Natural killer cell treated with Interleukin-12 subunit alpha and Interleukin-12 subunit beta and Interleukin-15 and Interleukin-18, amount 100 ng/mL, for 72 hours (primary cell): ENCODE measurements around the gene ADAMTS12. TPM values are rescaled to one million over a fixed set of nuclear protein-coding genes. Genes with fewer than 3 reads are reported as not detected.
"Not testable (repeated sequence)": the region's sequence is repeated elsewhere in the genome, so short reads cannot be mapped to it uniquely, and the experiment has no call there.

ENCODE experiments used
- ATAC-seq, 2 donors: fragments of 150-1000 bp; cut with Tn5 transposase in 1 of 2; sonication (Bioruptor Pico), chemical (Tn5 transposase) in 1 of 2; 2 replicates each; pipeline ENCODE4 v1.10.0; 2021
- DNase-seq: peaks from one replicate; pipeline ENCODE4 v3.0.0; 2022; ENCODE audit warnings: low spot score
- H3K27ac Mint-ChIP-seq, 2 donors: 1 replicate in 1 of 2; 2 replicates in 1 of 2; pipeline ENCODE4 v1.8.0; 2022; ENCODE audit warnings: mixed read lengths in 2 of 2, mild to moderate bottlenecking in 1 of 2, moderate library complexity in 1 of 2
- H3K27me3 Mint-ChIP-seq, 2 donors: 1 replicate in 1 of 2; 2 replicates in 1 of 2; pipeline ENCODE4 v1.8.0; 2022; ENCODE audit warnings: mixed read lengths in 2 of 2
- H3K36me3 Mint-ChIP-seq: one replicate; pipeline ENCODE4 v1.8.0; 2022; ENCODE audit warnings: mixed read lengths
- H3K4me1 Mint-ChIP-seq, 2 donors: 1 replicate in 1 of 2; 2 replicates in 1 of 2; pipeline ENCODE4 v1.8.0; 2022; ENCODE audit warnings: low read depth in 2 of 2, mixed read lengths in 2 of 2, mild to moderate bottlenecking in 1 of 2
- H3K4me3 Mint-ChIP-seq: one replicate; pipeline ENCODE4 v1.8.0; 2022; ENCODE audit warnings: mixed read lengths
- H3K9me3 Mint-ChIP-seq: 2 replicates; pipeline ENCODE4 v1.8.0; 2022; ENCODE audit warnings: mixed read lengths
- total RNA-seq, 2 donors: library from RNA; stranded (reverse); gene quantifications; one replicate each; pipeline ENCODE4 v1.2.3, GENCODE V29; 2022

The ADAMTS12 gene
- total RNA-seq, 2 donors from 2014 or later: not detected

GRCh38 chr5:33929925-33930690 is 38.3 kb upstream of the ADAMTS12 start:
- Mint-ChIP-seq H3K4me1 (no peaks in the 10 kb centered on the region), H3K27me3 (peaks cover 22 to 28% of the 10 kb centered on the region in 2 donors), H3K4me3 (no peak overlapping the region), H3K36me3 (no peaks in the 10 kb centered on the region), H3K9me3 (no peaks in the 10 kb centered on the region), H3K27ac (no peak overlapping the region)
- ATAC-seq: no peak
- no peak for DNase-seq

DNA sequence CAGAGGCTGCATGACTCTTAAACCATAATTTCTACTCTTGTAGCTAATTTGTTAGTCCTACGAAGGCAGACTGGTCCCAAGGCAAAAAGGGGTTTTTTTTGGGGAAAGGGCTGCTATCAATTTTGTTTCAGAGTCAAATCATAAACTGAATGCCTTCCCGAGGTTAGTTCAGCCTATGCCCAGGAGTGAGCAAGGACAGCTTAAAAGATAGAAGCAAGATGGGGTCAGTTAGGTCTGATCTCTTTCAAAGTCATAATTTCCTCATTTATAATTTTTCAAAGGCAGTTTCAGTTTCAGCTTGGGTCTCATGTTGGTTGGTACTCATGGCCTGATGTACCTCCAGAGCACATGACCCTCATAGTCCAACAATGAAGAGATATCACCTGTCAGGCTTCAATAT is 36.5 kb upstream of the ADAMTS12 start:
- Mint-ChIP-seq H3K4me3 (no peak overlapping the region), H3K9me3 (no peaks in the 10 kb centered on the region), H3K27me3 (peaks cover 26 to 27% of the 10 kb centered on the region in 2 donors), H3K27ac (no peak overlapping the region), H3K4me1 (no peaks in the 10 kb centered on the region), H3K36me3 (no peaks in the 10 kb centered on the region)
- ATAC-seq: no peak
- DNase-seq: no peak

DNA sequence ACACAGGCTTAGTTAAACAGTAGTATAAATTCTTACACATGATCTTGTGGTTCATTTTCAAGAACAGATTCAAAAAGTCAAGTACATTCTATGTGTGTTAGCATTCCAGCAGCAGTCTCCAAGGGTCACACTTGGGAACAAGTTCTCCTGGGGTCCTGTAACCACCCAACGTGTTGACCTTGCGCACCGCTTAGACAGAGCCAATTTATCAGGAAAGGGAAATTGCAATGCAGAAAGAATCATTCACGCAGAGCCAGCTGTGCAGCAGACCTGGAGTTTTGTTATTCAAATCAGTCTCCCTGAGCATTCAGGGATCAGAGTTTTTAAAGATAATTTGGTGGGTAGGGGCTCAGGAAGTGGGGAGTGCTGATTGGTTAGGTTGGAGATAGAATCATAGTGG is 35.9 kb upstream of the ADAMTS12 start:
- no peak overlapping the region for H3K27ac Mint-ChIP-seq
- H3K27me3 Mint-ChIP-seq: peaks cover 27 to 29% of the 10 kb centered on the region in 2 donors
- H3K4me1 Mint-ChIP-seq: no peaks in the 10 kb centered on the region
- H3K4me3 Mint-ChIP-seq: no peak overlapping the region
- no peaks in the 10 kb centered on the region for H3K36me3 Mint-ChIP-seq
- ATAC-seq (no peak), DNase-seq (no peak)
- no peaks in the 10 kb centered on the region for H3K9me3 Mint-ChIP-seq

GRCh38 chr5:33925278-33925677 is 33.5 kb upstream of the ADAMTS12 start:
- peaks cover 19 to 23% of the 10 kb centered on the region in 2 donors for H3K27me3 Mint-ChIP-seq
- DNase-seq (no peak), ATAC-seq (no peak)
- no peaks in the 10 kb centered on the region for H3K9me3 Mint-ChIP-seq
- no peaks in the 10 kb centered on the region for H3K36me3 Mint-ChIP-seq
- no peak overlapping the region for H3K4me3 Mint-ChIP-seq
- H3K4me1 Mint-ChIP-seq: no peaks in the 10 kb centered on the region
- H3K27ac Mint-ChIP-seq: no peak overlapping the region

DNA sequence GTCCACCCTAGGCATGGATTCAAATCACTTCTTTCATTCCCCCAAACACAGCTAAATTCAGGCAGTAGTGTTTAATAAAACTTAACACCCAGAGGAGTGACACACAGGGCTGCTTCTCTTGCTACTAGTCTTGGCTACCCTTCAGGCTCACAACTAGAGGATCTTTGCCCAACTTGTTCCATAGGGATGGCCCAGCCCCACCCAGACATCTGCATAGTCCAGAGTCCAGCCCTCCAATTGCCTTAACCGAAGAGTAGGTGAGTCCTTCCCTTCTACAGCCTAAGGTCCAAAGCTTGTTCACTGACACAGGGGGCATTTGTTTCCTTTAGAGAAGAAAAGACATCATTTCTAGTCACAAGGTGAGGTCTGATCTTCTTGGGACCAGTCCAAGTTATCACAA is 29.2 kb upstream of the ADAMTS12 start:
- no peaks in the 10 kb centered on the region for H3K4me1 Mint-ChIP-seq
- DNase-seq (no peak), ATAC-seq (no peak)
- peaks cover 13% of the 10 kb centered on the region for H3K9me3 Mint-ChIP-seq
- H3K4me3 Mint-ChIP-seq: no peak overlapping the region
- H3K27me3 Mint-ChIP-seq: peaks cover 15 to 25% of the 10 kb centered on the region in 2 donors
- peaks cover under 1% of the 10 kb centered on the region for H3K36me3 Mint-ChIP-seq
- no peak overlapping the region for H3K27ac Mint-ChIP-seq

- H3K27me3 Mint-ChIP-seq, DNase-seq, ATAC-seq, H3K4me3 Mint-ChIP-seq, H3K4me1 Mint-ChIP-seq, H3K27ac Mint-ChIP-seq: not testable (repeated sequence)
- Mint-ChIP-seq H3K36me3 (peaks cover 11% of the 10 kb centered on the region), H3K9me3 (peaks cover 14% of the 10 kb centered on the region)
Observed at GRCh38 chr5:33914844-33915243, 23.1 kb upstream of the ADAMTS12 start.

- peaks cover 10% of the 10 kb centered on the region for H3K36me3 Mint-ChIP-seq
- not testable (repeated sequence) for DNase-seq, H3K27ac Mint-ChIP-seq, ATAC-seq, H3K4me3 Mint-ChIP-seq, H3K4me1 Mint-ChIP-seq
- peaks cover 5 to 13% of the 10 kb centered on the region in 2 donors for H3K27me3 Mint-ChIP-seq
- peaks cover 15% of the 10 kb centered on the region for H3K9me3 Mint-ChIP-seq
Observed at GRCh38 chr5:33906248-33906647, 14.5 kb upstream of the ADAMTS12 start.

GRCh38 chr5:33905381-33905780 is 13.6 kb upstream of the ADAMTS12 start:
- H3K4me3 Mint-ChIP-seq: no peak overlapping the region
- no peak for ATAC-seq
- peaks cover 15% of the 10 kb centered on the region for H3K9me3 Mint-ChIP-seq
- H3K4me1 Mint-ChIP-seq: no peaks in the 10 kb centered on the region
- DNase-seq: no peak
- H3K36me3 Mint-ChIP-seq: peaks cover 10% of the 10 kb centered on the region
- H3K27me3 Mint-ChIP-seq: peaks cover 7 to 10% of the 10 kb centered on the region in 2 donors
- no peak overlapping the region for H3K27ac Mint-ChIP-seq

DNA sequence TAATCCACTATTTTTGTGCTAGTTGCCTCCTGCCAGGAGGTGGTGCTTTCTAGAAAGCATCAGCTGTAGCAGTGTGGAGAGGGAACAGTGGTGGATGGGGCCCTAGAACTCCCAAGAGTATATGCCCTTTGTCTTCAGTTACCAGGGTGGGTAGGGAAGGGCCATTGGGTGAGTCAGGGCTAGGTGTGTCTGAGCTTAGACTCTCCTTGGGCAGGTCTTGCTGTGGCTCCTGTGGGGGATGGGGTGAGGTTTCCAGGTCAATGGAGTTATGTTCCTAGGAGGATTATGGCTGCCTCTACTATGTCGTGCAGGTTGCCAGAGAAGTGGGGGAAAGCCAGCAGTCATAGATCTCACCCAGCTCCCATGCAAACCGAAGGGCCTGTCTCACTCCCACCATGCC is 11.3 kb upstream of the ADAMTS12 start:
- Mint-ChIP-seq H3K4me3 (no peak overlapping the region), H3K9me3 (peaks cover 10% of the 10 kb centered on the region), H3K27me3 (peaks cover 5 to 7% of the 10 kb centered on the region in 2 donors), H3K4me1 (no peaks in the 10 kb centered on the region), H3K36me3 (peaks cover 10% of the 10 kb centered on the region), H3K27ac (no peak overlapping the region)
- no peak for DNase-seq
- ATAC-seq: no peak

DNA sequence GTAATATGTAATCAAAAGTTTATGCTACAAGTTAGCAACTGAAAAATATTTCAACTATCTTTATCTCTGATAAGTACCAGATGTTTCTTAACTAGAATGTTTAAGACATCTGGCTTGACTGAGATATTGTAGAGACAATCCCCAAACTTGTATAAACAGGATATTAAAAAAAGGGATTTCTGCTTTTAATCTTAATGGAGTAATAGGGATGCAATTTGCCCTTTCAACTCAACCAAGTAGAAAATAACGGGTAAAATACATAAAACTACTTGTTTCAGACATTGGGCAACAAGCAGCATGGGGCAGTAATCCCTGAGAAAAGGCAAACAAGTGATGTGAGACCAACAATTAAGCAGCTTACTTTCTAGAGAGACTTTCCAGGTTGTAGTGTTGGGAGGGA is 9.4 kb upstream of the ADAMTS12 start:
- Mint-ChIP-seq H3K27ac (no peak overlapping the region), H3K4me3 (no peak overlapping the region), H3K27me3 (peaks cover 14 to 20% of the 10 kb centered on the region in 2 donors), H3K4me1 (no peaks in the 10 kb centered on the region), H3K36me3 (peaks cover 4% of the 10 kb centered on the region), H3K9me3 (peaks cover 10% of the 10 kb centered on the region)
- DNase-seq: no peak
- ATAC-seq: no peak

- DNase-seq: no peak
- Mint-ChIP-seq H3K4me3 (no peak overlapping the region), H3K4me1 (no peaks in the 10 kb centered on the region), H3K27me3 (peaks cover 33 to 66% of the 10 kb centered on the region in 2 donors), H3K9me3 (peaks cover 10% of the 10 kb centered on the region), H3K36me3 (peaks cover 4% of the 10 kb centered on the region), H3K27ac (no peak overlapping the region)
- no peak for ATAC-seq
Observed at GRCh38 chr5:33894566-33894965, 2.8 kb upstream of the ADAMTS12 start.

DNA sequence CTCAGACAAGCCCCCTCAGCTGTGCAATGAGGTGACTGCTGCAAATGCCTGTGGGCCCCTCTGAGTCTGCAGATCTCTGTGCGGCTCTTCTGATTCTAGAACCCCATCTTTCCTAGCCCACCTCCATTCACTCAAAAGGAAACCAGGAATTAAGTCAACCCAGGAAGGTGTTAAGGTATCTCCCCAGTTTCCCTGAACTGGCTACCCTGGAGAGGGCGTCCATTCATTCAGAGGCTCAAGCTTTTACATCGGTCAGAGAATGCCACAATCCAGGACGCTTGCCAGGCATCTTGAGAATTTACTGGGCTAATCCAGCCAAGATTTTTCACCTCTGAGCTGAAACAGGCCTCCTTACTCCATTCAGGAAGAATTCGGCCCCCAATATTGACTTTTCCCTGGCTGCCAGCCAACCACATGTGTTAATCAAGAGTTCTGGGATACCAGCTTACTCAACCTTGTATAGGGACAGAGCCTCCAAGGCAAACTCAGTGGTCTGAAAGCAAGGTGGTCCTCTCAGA is 889 bp upstream of the ADAMTS12 start:
- Mint-ChIP-seq H3K27ac (no peak overlapping the region), H3K36me3 (peaks cover 4% of the 10 kb centered on the region), H3K27me3 (peaks cover 33 to 78% of the 10 kb centered on the region in 2 donors), H3K4me3 (no peak overlapping the region), H3K4me1 (no peaks in the 10 kb centered on the region), H3K9me3 (peaks cover 10% of the 10 kb centered on the region)
- ATAC-seq (no peak), DNase-seq (no peak)

GRCh38 chr5:33891446-33891787 is 373 bp downstream of the ADAMTS12 start:
- no peak for DNase-seq
- peaks cover 4% of the 10 kb centered on the region for H3K36me3 Mint-ChIP-seq
- ATAC-seq: no peak
- no peak overlapping the region for H3K27ac Mint-ChIP-seq
- peaks cover 6% of the 10 kb centered on the region for H3K9me3 Mint-ChIP-seq
- peaks cover 28 to 65% of the 10 kb centered on the region in 2 donors for H3K27me3 Mint-ChIP-seq
- no peaks in the 10 kb centered on the region for H3K4me1 Mint-ChIP-seq
- H3K4me3 Mint-ChIP-seq: no peak overlapping the region

DNA sequence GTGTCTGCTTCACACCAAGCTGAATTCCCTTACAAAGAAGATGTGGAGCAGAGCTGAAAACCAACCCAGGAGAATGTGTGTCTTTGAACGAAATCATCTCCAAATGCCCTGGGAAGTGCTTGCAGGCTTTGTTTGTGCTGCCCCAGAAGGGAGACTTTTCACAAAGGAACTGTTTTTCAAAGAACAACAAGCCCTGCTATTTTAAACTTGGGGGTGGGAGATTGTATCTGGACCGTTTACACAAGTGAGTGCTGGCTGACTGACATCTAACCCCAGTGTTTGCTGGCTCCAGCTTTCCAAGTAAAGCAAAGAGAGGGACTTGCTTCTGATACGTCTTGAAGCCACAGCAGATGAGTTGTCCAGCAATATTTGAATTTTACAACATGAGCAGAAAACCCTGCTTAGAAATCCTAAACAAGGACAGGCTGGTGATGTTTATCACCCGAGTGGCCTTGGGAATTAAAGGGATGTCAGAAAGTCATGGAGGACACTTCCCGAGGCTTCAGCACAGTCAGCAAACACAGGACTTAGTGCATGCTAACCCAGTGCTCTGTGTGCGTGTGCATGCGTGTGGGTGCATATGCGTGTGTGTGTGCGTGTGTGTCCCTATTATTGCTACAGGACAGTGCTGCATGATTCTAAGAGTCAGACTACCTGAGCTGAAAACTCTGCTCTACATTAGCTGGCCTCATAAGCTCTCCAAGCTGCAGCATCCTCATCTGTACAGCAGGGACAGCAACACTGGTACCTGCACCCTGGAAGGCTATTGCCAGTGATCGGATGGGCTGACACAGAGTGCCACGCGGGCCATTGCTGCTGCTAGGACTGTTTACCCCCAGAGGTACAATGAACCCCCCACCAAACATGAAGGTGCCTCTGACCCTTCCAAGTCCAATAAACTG is 1.4 kb downstream of the ADAMTS12 start:
- Mint-ChIP-seq H3K27ac (no peak overlapping the region), H3K4me1 (no peaks in the 10 kb centered on the region), H3K4me3 (no peak overlapping the region), H3K27me3 (peaks cover 25 to 55% of the 10 kb centered on the region in 2 donors), H3K36me3 (peaks cover 4% of the 10 kb centered on the region), H3K9me3 (peaks cover 5% of the 10 kb centered on the region)
- no peak for ATAC-seq
- DNase-seq: no peak
